ENCODE results near the gene ELL.
A peak's percentile ranks its signal among the peaks of the same experiment; 100 is the strongest.

ELL gene

DNA sequence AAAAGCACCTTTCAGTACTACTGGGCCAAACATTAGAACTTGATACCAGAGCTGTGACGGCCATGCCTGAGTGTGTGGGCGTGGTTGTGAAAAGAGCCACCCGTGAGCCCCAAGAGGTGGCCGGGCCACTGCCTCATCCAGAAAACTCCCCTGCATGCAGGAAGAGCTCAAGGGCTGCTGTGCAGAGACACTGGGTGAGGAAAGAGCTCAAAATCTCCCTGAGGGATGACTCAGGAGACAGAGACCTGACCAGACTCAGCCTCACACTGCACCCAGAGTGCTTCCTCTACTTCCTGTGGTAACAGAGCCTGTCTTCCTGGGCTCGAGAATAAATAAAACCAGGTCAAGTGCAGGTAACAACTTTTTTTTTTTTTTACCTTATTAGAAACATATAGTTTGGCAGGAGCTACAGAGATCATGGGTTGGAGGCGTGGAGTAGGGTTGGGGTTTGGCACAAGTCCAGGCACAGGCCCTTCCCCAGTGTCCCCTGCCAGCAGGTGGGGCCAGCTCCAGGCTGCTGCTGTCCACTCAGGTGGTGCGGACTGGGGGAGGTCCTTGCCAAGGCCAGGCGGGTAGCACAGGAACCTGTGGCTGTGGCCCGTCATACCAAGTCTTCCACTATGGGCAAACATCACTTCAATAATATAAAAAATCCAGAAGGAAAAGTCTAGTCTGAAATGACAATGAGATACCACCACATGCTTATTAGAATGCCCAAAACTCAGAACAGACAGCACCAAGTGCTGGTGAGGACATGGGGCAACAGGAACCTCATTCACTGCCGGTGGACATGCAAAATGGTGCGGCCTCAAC lies 25.5 kb downstream of the ELL start:
- peaks cover 0 to 12% of the 10 kb centered on the region in 2 experiments for H3K36me3 ChIP-seq (ENCODE audit: control insufficient read depth in 1 of 2, insufficient read depth in 2 of 2, low read depth in 1 of 2, low read length in 2 of 2)
- peak overlapping the region; percentile 27 for H2BK120ac ChIP-seq (ENCODE audit: low read depth, low read length)
- peak overlapping the region; percentile 27 for H3K4me2 ChIP-seq (ENCODE audit: low read length, poor library complexity, severe bottlenecking)
- peak overlapping the region; percentile 8 for H3K27ac ChIP-seq (ENCODE audit: low read length, poor library complexity, severe bottlenecking)
- no peaks in the 10 kb centered on the region for H3K9me3 ChIP-seq (ENCODE audit: control insufficient read depth, low read length)
- no peak overlapping the region for H2BK5ac ChIP-seq (ENCODE audit: low read depth, low read length, poor library complexity, severe bottlenecking)
- H2BK12ac ChIP-seq (ENCODE audit: low read length in 2 of 2) = peak overlapping the region; percentile 34 to 52
- H2BK15ac ChIP-seq (ENCODE audit: low read depth, poor library complexity, severe bottlenecking) = no peak overlapping the region
- H3K18ac ChIP-seq (ENCODE audit: low read depth in 1 of 2, low read length in 2 of 2) = peak overlapping the region; percentile 3 to 79
- H4K8ac ChIP-seq (ENCODE audit: low read length) = peak overlapping the region; percentile 57
- H3K27me3 ChIP-seq (ENCODE audit: control insufficient read depth in 1 of 2, insufficient read depth in 1 of 2, low read length in 2 of 2) = no peaks in the 10 kb centered on the region
- H2AFZ ChIP-seq (ENCODE audit: low read depth, low read length) = no peak overlapping the region
- peak overlapping the region in 1 of 2 experiments; percentile 15 for H3K14ac ChIP-seq (ENCODE audit: low read length in 2 of 2)
- H3K9ac ChIP-seq (ENCODE audit: low read length) = no peak overlapping the region
- H3K4me1 ChIP-seq (ENCODE audit: control insufficient read depth, insufficient read depth, low read depth, low read length) = peaks cover 37% of the 10 kb centered on the region
- H3K23ac ChIP-seq (ENCODE audit: low read length in 2 of 2) = peak overlapping the region in 1 of 2 experiments; percentile 53
- DNase-seq = peak; percentile 95
- peak overlapping the region; percentile 1 to 30 for H3K4ac ChIP-seq (ENCODE audit: low read depth in 1 of 2, low read length in 2 of 2)
- no peak overlapping the region for H2AK5ac ChIP-seq (ENCODE audit: low read length, severe bottlenecking)
- H3K4me3 ChIP-seq (ENCODE audit: insufficient read depth in 1 of 2, low read depth in 1 of 2, low read length in 2 of 2) = no peak overlapping the region
- peak overlapping the region; percentile 79 for H4K91ac ChIP-seq (ENCODE audit: low read length)
- peaks cover 26% of the 10 kb centered on the region for H3K79me1 ChIP-seq (replicated peaks; ENCODE audit: low read length, poor library complexity, severe bottlenecking)
- 71% methylated on average over 10 of the region's 11 CpGs for WGBS

DNA sequence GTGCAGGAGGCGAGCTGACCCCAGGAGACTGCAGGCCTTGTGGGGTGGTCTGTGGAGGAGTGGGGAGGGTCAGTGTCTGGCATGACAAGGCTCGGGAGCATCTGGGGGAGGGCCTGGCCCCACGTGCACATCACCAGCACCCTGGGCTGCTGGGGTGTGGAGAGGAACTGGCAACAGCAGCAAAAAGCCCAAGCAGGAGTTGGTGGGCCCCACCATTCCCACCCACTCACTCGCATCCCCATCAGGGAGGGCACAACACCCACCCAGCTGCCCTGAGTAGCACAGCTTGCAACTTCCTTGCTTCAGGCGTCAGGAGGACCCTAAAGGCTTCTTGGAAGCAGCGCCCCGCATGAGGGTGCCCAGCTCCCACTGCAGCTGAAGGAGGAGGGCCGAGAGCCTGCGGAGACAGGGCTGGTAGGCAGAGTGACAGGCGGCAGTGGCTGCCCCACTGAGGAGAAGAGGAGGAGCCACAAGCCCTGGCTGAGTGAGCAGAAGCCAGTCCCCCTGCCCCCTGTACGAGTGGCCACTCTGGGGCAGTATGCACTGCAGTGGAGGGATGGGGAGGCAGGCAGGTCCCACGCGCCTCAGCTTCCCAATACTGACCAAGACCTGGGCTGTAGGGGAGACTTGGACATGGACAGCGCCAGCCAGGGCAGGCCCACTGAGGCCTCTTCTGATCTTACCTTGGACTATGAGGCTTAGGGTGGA lies 26.5 kb downstream of the ELL start:
- Histone ChIP-seq H3K14ac (ENCODE audit: low read length in 2 of 2) (peak overlapping the region in 1 of 2 experiments; percentile 86), H3K9ac (ENCODE audit: low read length) (peak overlapping the region; percentile 60), H3K23ac (ENCODE audit: low read length in 2 of 2) (peak overlapping the region in 1 of 2 experiments; percentile 51), H4K91ac (ENCODE audit: low read length) (peak overlapping the region; percentile 40), H3K27me3 (ENCODE audit: control insufficient read depth in 1 of 2, insufficient read depth in 1 of 2, low read length in 2 of 2) (no peaks in the 10 kb centered on the region), H4K8ac (ENCODE audit: low read length) (peak overlapping the region; percentile 57), H3K27ac (ENCODE audit: low read length, poor library complexity, severe bottlenecking) (no peak overlapping the region), H3K4me2 (ENCODE audit: low read length, poor library complexity, severe bottlenecking) (no peak overlapping the region), H2AFZ (ENCODE audit: low read depth, low read length) (no peak overlapping the region), H3K9me3 (ENCODE audit: control insufficient read depth, low read length) (no peaks in the 10 kb centered on the region), H2BK12ac (ENCODE audit: low read length in 2 of 2) (peak overlapping the region in 1 of 2 experiments; percentile 1), H2BK120ac (ENCODE audit: low read depth, low read length) (no peak overlapping the region), H3K4me1 (ENCODE audit: control insufficient read depth, insufficient read depth, low read depth, low read length) (peaks cover 33% of the 10 kb centered on the region), H3K79me1 (replicated peaks; ENCODE audit: low read length, poor library complexity, severe bottlenecking) (peaks cover 32% of the 10 kb centered on the region), H3K4me3 (ENCODE audit: insufficient read depth in 1 of 2, low read depth in 1 of 2, low read length in 2 of 2) (no peak overlapping the region), H2AK5ac (ENCODE audit: low read length, severe bottlenecking) (peak overlapping the region; percentile 11), H3K4ac (ENCODE audit: low read depth in 1 of 2, low read length in 2 of 2) (peak overlapping the region in 1 of 2 experiments; percentile 1), H2BK15ac (ENCODE audit: low read depth, poor library complexity, severe bottlenecking) (peak overlapping the region; percentile 4), H3K18ac (ENCODE audit: low read depth in 1 of 2, low read length in 2 of 2) (peak overlapping the region; percentile 3 to 79), H3K36me3 (ENCODE audit: control insufficient read depth in 1 of 2, insufficient read depth in 2 of 2, low read depth in 1 of 2, low read length in 2 of 2) (peaks cover 0 to 14% of the 10 kb centered on the region in 2 experiments), H2BK5ac (ENCODE audit: low read depth, low read length, poor library complexity, severe bottlenecking) (no peak overlapping the region)
- DNase-seq = no peak
- WGBS = 77% methylated on average over 13 of the region's 14 CpGs

DNA sequence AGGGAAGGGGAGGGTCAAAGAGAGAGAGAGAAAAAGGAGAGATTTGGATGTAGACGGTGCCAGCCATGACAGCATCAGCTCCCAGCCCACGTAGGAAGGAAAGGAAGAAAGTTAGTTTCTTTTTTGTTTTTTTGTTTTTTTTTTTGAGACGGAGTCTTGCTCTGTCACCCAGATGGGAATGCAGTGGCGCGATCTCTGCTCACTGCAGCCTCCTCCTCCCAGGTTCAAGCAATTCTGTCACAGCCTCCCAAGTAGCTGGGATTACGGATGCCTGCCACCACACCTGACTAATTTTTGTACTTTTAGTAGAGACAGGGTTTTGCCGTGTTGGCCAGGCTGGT lies 27.6 kb downstream of the ELL start:
- no peak overlapping the region for H3K4ac ChIP-seq (ENCODE audit: low read depth in 1 of 2, low read length in 2 of 2)
- H2BK15ac ChIP-seq (ENCODE audit: low read depth, poor library complexity, severe bottlenecking) = no peak overlapping the region
- H3K9me3 ChIP-seq (ENCODE audit: control insufficient read depth, low read length) = no peaks in the 10 kb centered on the region
- DNase-seq = peak; percentile 70
- H3K79me1 ChIP-seq (replicated peaks; ENCODE audit: low read length, poor library complexity, severe bottlenecking) = peaks cover 39% of the 10 kb centered on the region
- no peak overlapping the region for H2AK5ac ChIP-seq (ENCODE audit: low read length, severe bottlenecking)
- H3K27me3 ChIP-seq (ENCODE audit: control insufficient read depth in 1 of 2, insufficient read depth in 1 of 2, low read length in 2 of 2) = no peaks in the 10 kb centered on the region
- H2BK5ac ChIP-seq (ENCODE audit: low read depth, low read length, poor library complexity, severe bottlenecking) = no peak overlapping the region
- H3K4me2 ChIP-seq (ENCODE audit: low read length, poor library complexity, severe bottlenecking) = no peak overlapping the region
- no peak overlapping the region for H3K27ac ChIP-seq (ENCODE audit: low read length, poor library complexity, severe bottlenecking)
- no peak overlapping the region for H4K91ac ChIP-seq (ENCODE audit: low read length)
- no peak overlapping the region for H3K14ac ChIP-seq (ENCODE audit: low read length in 2 of 2)
- H3K4me3 ChIP-seq (ENCODE audit: insufficient read depth in 1 of 2, low read depth in 1 of 2, low read length in 2 of 2) = peak overlapping the region in 1 of 2 experiments; percentile 19
- H3K4me1 ChIP-seq (ENCODE audit: control insufficient read depth, insufficient read depth, low read depth, low read length) = peaks cover 40% of the 10 kb centered on the region
- H2AFZ ChIP-seq (ENCODE audit: low read depth, low read length) = no peak overlapping the region
- no peak overlapping the region for H2BK120ac ChIP-seq (ENCODE audit: low read depth, low read length)
- no peak overlapping the region for H3K18ac ChIP-seq (ENCODE audit: low read depth in 1 of 2, low read length in 2 of 2)
- peaks cover 0 to 19% of the 10 kb centered on the region in 2 experiments for H3K36me3 ChIP-seq (ENCODE audit: control insufficient read depth in 1 of 2, insufficient read depth in 2 of 2, low read depth in 1 of 2, low read length in 2 of 2)
- H4K8ac ChIP-seq (ENCODE audit: low read length) = no peak overlapping the region
- no peak overlapping the region for H2BK12ac ChIP-seq (ENCODE audit: low read length in 2 of 2)
- 82% methylated on average over 6 of the region's 7 CpGs for WGBS
- H3K9ac ChIP-seq (ENCODE audit: low read length) = peak overlapping the region; percentile 60
- no peak overlapping the region for H3K23ac ChIP-seq (ENCODE audit: low read length in 2 of 2)
